H1 (cell line): ENCODE data around the gene SHLD2. TPM values are rescaled to one million over a fixed set of nuclear protein-coding genes. Genes with fewer than 3 reads are reported as not detected.

Source experiments
- ATF3 ChIP-seq: IDR thresholded peaks from 2 replicates; pipeline ENCODE4 v1.6.1; 2011; ENCODE audit warnings: low read depth, mild to moderate bottlenecking, low read length; ENCODE audit not compliant: insufficient read depth
- CBX5 ChIP-seq: fragments of 300-800, 300-1000 bp; sonication (generic); IDR thresholded peaks from 2 replicates; pipeline ENCODE4 v1.7.1; 2016; ENCODE audit warnings: antibody characterized with exemption, low read length, low read depth
- SAP30 ChIP-seq: fragments of 300-600 bp; sonication (generic); IDR thresholded peaks from 2 replicates; pipeline ENCODE4 v1.7.1; 2012; ENCODE audit warnings: low read length, moderate library complexity, mild to moderate bottlenecking, inconsistent platforms; ENCODE audit not compliant: insufficient read depth, insufficient replicate concordance
- TBP ChIP-seq: IDR thresholded peaks from 2 replicates; pipeline ENCODE4 v1.6.1; 2011; ENCODE audit warnings: low read depth, low read length, improper control_type of control experiment
- polyA plus RNA-seq, 7 experiments: library from polyadenylated mRNA; depleted of rRNA in 3 of 7; stranded (reverse) in 5 of 7; unstranded in 2 of 7; fragments of >200 nt in 5 of 7; fragments of 200-250 nt in 2 of 7; gene quantifications; 1 replicate in 5 of 7; 2 replicates in 1 of 7; 4 replicates in 1 of 7; pipeline versions ENCODE4 v1.2.1 to v1.2.3, GENCODE V29; 2011 to 2013; ENCODE audit warnings: missing spikeins in 2 of 7, mixed read lengths in 2 of 7
- total RNA-seq: library from RNA; stranded (reverse); fragmentation: NEBNext Ultra II Directional; extraction: Animal tissue kit (Norgen Biotek cat#: 25700); gene quantifications from 2 replicates; pipeline ENCODE4 v1.2.1, GENCODE V29; 2021

The SHLD2 gene
- total and polyA plus RNA-seq, 2 of the 8 experiments (the other 6 are each of a cell fraction or from before 2014, with no cell fraction given): 7.9 to 32.4 TPM

- TF ChIP-seq SAP30: no peak
- TF ChIP-seq ATF3: no peak
- TF ChIP-seq CBX5: no peak
- TF ChIP-seq TBP: no peak
Measured at GRCh38 chr10:87085537-87085936, 9.5 kb upstream of the SHLD2 start (continued).
